ENCODE data around the gene PIAS1.
"Not testable (repeated sequence)": the region's sequence is repeated elsewhere in the genome, so short reads cannot be mapped to it uniquely, and the experiment has no call there.

PIAS1 gene

GRCh38 chr15:68157074-68157473, 103.0 kb downstream of the PIAS1 start:
- no peak for TF ChIP-seq CTCF (IDR thresholded peaks at IDR 0.05; ENCODE audit: control extremely low read depth, extremely low read depth, low read depth, missing control alignments)
- ChIA-PET CTCF (interaction anchor here (0.9 to 2.4 kb wide), 3 partner anchors 12 to 312 kb away, joined by 3 to 6 read pairs (median 3); no protein-coding TSS in a partner anchor), POLR2A (no interaction called here)
- no peak for DNase-seq (ENCODE audit: extremely low spot score)

GRCh38 chr15:68158046-68158628, 104.0 kb downstream of the PIAS1 start:
- CTCF ChIA-PET = interaction anchor here (1.3 to 2.4 kb wide), 2 partner anchors 10 to 76 kb away, joined by 3 to 6 read pairs; no protein-coding TSS in a partner anchor
- TF ChIP-seq CTCF (IDR thresholded peaks at IDR 0.05; ENCODE audit: control extremely low read depth, extremely low read depth, low read depth, missing control alignments) = no peak
- POLR2A ChIA-PET = no interaction called here
- no peak for DNase-seq (ENCODE audit: extremely low spot score)

GRCh38 chr15:68163191-68163590, 109.1 kb downstream of the PIAS1 start:
- CTCF ChIA-PET = interaction anchor here (1.1 to 3.1 kb wide), 5 partner anchors 10 to 292 kb away, joined by 3 to 20 read pairs (median 5); no protein-coding TSS in a partner anchor
- DNase-seq (ENCODE audit: extremely low spot score) = no peak
- POLR2A ChIA-PET = no interaction called here
- no peak for TF ChIP-seq CTCF (IDR thresholded peaks at IDR 0.05; ENCODE audit: control extremely low read depth, extremely low read depth, low read depth, missing control alignments)

GRCh38 chr15:68166847-68167246, 112.7 kb downstream of the PIAS1 start:
- CTCF ChIA-PET = no interaction called here
- no peak for TF ChIP-seq CTCF (IDR thresholded peaks at IDR 0.05; ENCODE audit: control extremely low read depth, extremely low read depth, low read depth, missing control alignments)
- POLR2A ChIA-PET = no interaction called here
- no peak for DNase-seq (ENCODE audit: extremely low spot score)

- DNase-seq (ENCODE audit: extremely low spot score); POLR2A ChIA-PET: not testable (repeated sequence)
- CTCF ChIA-PET = interaction anchor here (1.1 to 1.8 kb wide), 3 partner anchors 9 to 19 kb away, joined by 3 to 5 read pairs (median 3); no protein-coding TSS in a partner anchor
Observed at GRCh38 chr15:68172037-68172436, 117.9 kb downstream of the PIAS1 start.

GRCh38 chr15:68173119-68173518, 119.0 kb downstream of the PIAS1 start:
- no peak for TF ChIP-seq CTCF (IDR thresholded peaks at IDR 0.05; ENCODE audit: control extremely low read depth, extremely low read depth, low read depth, missing control alignments)
- POLR2A ChIA-PET = no interaction called here
- no peak for DNase-seq (ENCODE audit: extremely low spot score)
- CTCF ChIA-PET = interaction anchor here (1.0 to 1.8 kb wide), 4 partner anchors 10 to 22 kb away, joined by 3 to 5 read pairs (median 3); no protein-coding TSS in a partner anchor

- TF ChIP-seq CTCF (IDR thresholded peaks at IDR 0.05; ENCODE audit: control extremely low read depth, extremely low read depth, low read depth, missing control alignments) = no peak
- ChIA-PET POLR2A (no interaction called here), CTCF (interaction anchor here (1.1 to 1.9 kb wide), 8 partner anchors 8 to 312 kb away, joined by 3 to 6 read pairs (median 4); no protein-coding TSS in a partner anchor)
- no peak for DNase-seq (ENCODE audit: extremely low spot score)
Observed at GRCh38 chr15:68175526-68175925, 121.4 kb downstream of the PIAS1 start.

Data from GM10248 (cell line).